ENCODE measurements around the gene SAFB2.

Gene SAFB2

GRCh38 chr19:5580161-5580571, 42.4 kb downstream of the SAFB2 start:
- no peak for DNase-seq (ENCODE audit: low spot score)
- TF ChIP-seq CTCF (IDR thresholded peaks at IDR 0.05; ENCODE audit: extremely low read depth, missing control alignments) = no peak

GRCh38 chr19:5579697-5580096, 42.9 kb downstream of the SAFB2 start:
- DNase-seq (ENCODE audit: low spot score) = no peak
- no peak for TF ChIP-seq CTCF (IDR thresholded peaks at IDR 0.05; ENCODE audit: extremely low read depth, missing control alignments)

GRCh38 chr19:5579286-5579685, 43.3 kb downstream of the SAFB2 start:
- no peak for TF ChIP-seq CTCF (IDR thresholded peaks at IDR 0.05; ENCODE audit: extremely low read depth, missing control alignments)
- no peak for DNase-seq (ENCODE audit: low spot score)

- peak; percentile 90 for DNase-seq (ENCODE audit: low spot score)
- TF ChIP-seq CTCF (IDR thresholded peaks at IDR 0.05; ENCODE audit: extremely low read depth, missing control alignments) = peak; percentile 97
Observed at GRCh38 chr19:5578097-5578846, 44.3 kb downstream of the SAFB2 start.

- DNase-seq (ENCODE audit: low spot score) = no peak
- no peak for TF ChIP-seq CTCF (IDR thresholded peaks at IDR 0.05; ENCODE audit: extremely low read depth, missing control alignments)
Observed at GRCh38 chr19:5575590-5575989, 47.0 kb downstream of the SAFB2 start.

GRCh38 chr19:5572556-5573286, 49.9 kb downstream of the SAFB2 start:
- TF ChIP-seq CTCF (IDR thresholded peaks at IDR 0.05; ENCODE audit: extremely low read depth, missing control alignments) = no peak
- DNase-seq (ENCODE audit: low spot score) = no peak

GRCh38 chr19:5571777-5572176, 50.8 kb downstream of the SAFB2 start:
- TF ChIP-seq CTCF (IDR thresholded peaks at IDR 0.05; ENCODE audit: extremely low read depth, missing control alignments) = no peak
- no peak for DNase-seq (ENCODE audit: low spot score)

Data from GM20000 (cell line).